Measurements from ENCODE around the gene PDCD1.
"Not testable (repeated sequence)": the region's sequence is repeated elsewhere in the genome, so short reads cannot be mapped to it uniquely, and the experiment has no call there.

Gene PDCD1

DNA sequence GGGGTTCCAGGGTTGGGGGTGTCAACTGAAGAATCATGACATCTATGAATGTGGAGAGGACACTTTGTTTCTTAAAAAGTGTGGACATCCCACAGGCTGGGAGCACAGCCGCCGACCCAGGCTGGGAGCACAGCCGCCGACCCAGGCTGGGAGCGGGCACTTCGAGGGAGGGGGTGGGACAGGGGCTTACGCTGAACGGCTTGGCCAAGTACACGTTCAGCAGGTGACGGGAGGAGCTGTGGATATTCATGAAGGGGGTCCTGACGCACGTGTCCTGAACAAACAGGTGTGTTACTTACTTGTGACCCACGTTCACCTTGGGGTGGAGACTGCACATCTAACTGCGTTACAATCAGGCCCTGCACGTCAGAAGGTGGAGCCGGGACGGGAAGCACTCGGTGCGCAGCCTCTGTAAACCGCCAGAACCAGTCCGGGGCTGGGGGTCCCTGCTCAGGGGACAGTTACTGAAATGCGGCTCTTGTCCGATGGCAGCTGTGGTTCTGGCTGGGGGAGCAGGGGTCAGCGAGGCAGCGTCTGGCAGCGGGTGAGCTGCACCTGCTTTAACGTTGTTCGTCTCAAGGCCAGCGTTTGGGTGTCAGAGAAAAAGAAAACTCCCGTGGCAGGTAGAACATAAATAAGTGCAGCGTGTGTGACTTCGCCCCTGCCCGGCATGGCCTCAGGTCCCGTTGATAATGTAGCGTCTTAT, 58.3 kb downstream of the PDCD1 start:
- DNase-seq (ENCODE audit: low read depth) = not testable (repeated sequence)

Measured in iris pigment epithelial cell (primary cell).